Erythroblast (primary cell): ENCODE data around the gene CMIP.
"Not testable (repeated sequence)": the region's sequence is repeated elsewhere in the genome, so short reads cannot be mapped to it uniquely, and the experiment has no call there.

Experiments
- DNase-seq, 2 experiments: peaks; one replicate each; lab custom pipeline; 2025; lab: John Stamatoyannopoulos, UW
- GATA1 ChIP-seq: IDR thresholded peaks from 2 replicates; pipeline ENCODE4 v1.6.1; 2011; ENCODE audit warnings: low read depth, mild to moderate bottlenecking, control low read depth, low read length, moderate library complexity
- POLR2A ChIP-seq: IDR thresholded peaks from 2 replicates; pipeline ENCODE4 v1.6.1; 2011; ENCODE audit warnings: mild to moderate bottlenecking, low read length

Gene CMIP

GRCh38 chr16:81571175-81571574 is 126.6 kb downstream of the CMIP start:
- no peak for DNase-seq
- TF ChIP-seq POLR2A: no peak
- TF ChIP-seq GATA1: no peak

- TF ChIP-seq POLR2A (no peak), GATA1 (no peak)
- no peak for DNase-seq
Measured at GRCh38 chr16:81571592-81572385, 127.2 kb downstream of the CMIP start.

- TF ChIP-seq GATA1 (no peak), POLR2A (no peak)
- no peak for DNase-seq
Measured at GRCh38 chr16:81572386-81573144, 128.0 kb downstream of the CMIP start.

GRCh38 chr16:81573533-81574020 is 129.0 kb downstream of the CMIP start:
- no peak for TF ChIP-seq POLR2A
- TF ChIP-seq GATA1: no peak
- no peak for DNase-seq

GRCh38 chr16:81574168-81574567 is 129.6 kb downstream of the CMIP start:
- TF ChIP-seq GATA1 (no peak), POLR2A (no peak)
- DNase-seq: no peak

- no peak for DNase-seq
- TF ChIP-seq POLR2A (no peak), GATA1 (no peak)
Measured at GRCh38 chr16:81575307-81575706, 130.7 kb downstream of the CMIP start.

- TF ChIP-seq POLR2A: no peak
- TF ChIP-seq GATA1: no peak
- no peak for DNase-seq
Measured at GRCh38 chr16:81575834-81576233, 131.2 kb downstream of the CMIP start.

- DNase-seq: no peak
- TF ChIP-seq POLR2A (no peak), GATA1 (no peak)
Measured at GRCh38 chr16:81576696-81577095, 132.1 kb downstream of the CMIP start.

- DNase-seq: not testable (repeated sequence)
Measured at GRCh38 chr16:81577272-81577671, 132.7 kb downstream of the CMIP start.

- no peak for TF ChIP-seq GATA1
- TF ChIP-seq POLR2A: no peak
- no peak for DNase-seq
Measured at GRCh38 chr16:81578076-81578475, 133.5 kb downstream of the CMIP start.

- TF ChIP-seq GATA1: no peak
- TF ChIP-seq POLR2A: no peak
- DNase-seq: no peak
Measured at GRCh38 chr16:81578636-81579413, 134.2 kb downstream of the CMIP start.

- DNase-seq: no peak
- TF ChIP-seq GATA1: no peak
- no peak for TF ChIP-seq POLR2A
Measured at GRCh38 chr16:81581107-81581506, 136.5 kb downstream of the CMIP start.

- DNase-seq: peak; percentile 6 to 7
- no peak for TF ChIP-seq GATA1
- TF ChIP-seq POLR2A: no peak
Measured at GRCh38 chr16:81582655-81583441, 138.2 kb downstream of the CMIP start.
